ENCODE results near the gene ECE1. TPM values are rescaled to one million over a fixed set of nuclear protein-coding genes. Genes with fewer than 3 reads are reported as not detected.

ECE1 gene
- total and polyA plus RNA-seq, 3 donors from 2014 or later: 66.1 to 101 (median 96.4) TPM

DNA sequence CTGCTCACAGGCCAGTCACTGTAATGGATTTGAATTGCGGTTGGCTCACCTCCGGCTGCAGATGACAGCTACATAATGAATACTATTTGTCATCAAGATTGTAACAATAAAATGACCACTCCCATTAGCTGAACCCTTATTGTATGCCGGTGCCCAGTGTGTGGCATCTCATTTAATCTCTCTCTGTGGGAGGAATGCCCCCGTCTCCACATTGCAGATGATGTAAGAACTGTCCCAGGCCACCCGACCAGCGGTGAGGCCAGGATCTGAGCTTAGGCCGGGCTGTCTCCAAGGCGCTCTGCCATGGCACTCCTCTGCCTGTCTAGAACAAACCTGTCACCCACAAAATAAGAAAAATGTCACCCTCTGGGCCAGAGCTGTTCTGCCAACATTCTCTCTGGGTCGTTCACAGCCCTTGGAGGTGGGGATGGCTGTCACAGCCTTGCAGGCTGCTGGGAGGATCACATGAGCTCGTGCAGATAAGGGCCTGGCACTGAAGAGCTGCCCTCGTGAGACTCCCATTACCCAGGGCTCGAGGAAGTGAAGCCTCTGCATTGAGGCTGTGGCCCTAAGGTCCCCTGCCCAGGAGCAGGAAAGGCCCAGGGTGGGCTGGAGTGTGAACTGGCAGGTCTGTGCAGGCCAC is 52.7 kb downstream of the ECE1 start:
- intact Hi-C loops (cut with DNase I; ENCODE audit: low total_unique reads): no loop called here
- 70 to 73% methylated on average over 11 to 12 of the region's 12 CpGs for WGBS, 2 donors
- TF ChIP-seq CTCF (IDR thresholded peaks at IDR 0.05) (no peak), POLR2A (IDR thresholded peaks at IDR 0.05) (no peak)
- Histone ChIP-seq H3K36me3 (ENCODE audit: low read depth, missing control alignments) (no peaks in the 10 kb centered on the region), H3K4me3 (no peak overlapping the region), H3K27me3 (no peaks in the 10 kb centered on the region), H3K4me1 (no peaks in the 10 kb centered on the region), H3K9me3 (no peaks in the 10 kb centered on the region), H3K27ac (peak overlapping the region; percentile 28 to 58)
- DNase-seq: peak; percentile 80

DNA sequence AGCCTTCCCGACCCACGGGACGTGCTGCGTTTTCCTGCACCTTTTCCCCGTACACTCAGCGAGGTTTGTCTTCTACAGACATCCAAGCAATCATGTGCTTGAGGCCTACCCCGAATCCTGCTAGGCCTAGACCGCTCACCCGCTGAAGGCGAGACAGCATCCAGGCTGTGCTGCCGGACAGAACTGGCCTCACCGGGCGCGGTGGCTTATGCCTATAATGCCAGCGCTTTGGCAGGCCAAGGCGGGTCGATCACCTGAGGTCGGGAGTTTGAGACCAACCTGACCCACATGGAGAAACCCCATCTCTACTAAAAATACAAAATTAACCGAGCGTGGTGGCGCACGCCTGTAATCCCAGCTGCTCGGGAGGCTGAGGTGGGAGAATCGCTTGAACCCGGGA is 54.1 kb downstream of the ECE1 start:
- WGBS, 2 donors: 93 to 97% methylated on average over 23 to 25 of the region's 25 CpGs
- no peak overlapping the region for H3K4me3 ChIP-seq
- intact Hi-C loops (cut with DNase I; ENCODE audit: low total_unique reads): no loop called here
- TF ChIP-seq CTCF (IDR thresholded peaks at IDR 0.05): no peak
- TF ChIP-seq POLR2A (IDR thresholded peaks at IDR 0.05): no peak
- H3K36me3 ChIP-seq (ENCODE audit: low read depth, missing control alignments): no peaks in the 10 kb centered on the region
- no peaks in the 10 kb centered on the region for H3K9me3 ChIP-seq
- no peak overlapping the region for H3K27ac ChIP-seq
- H3K4me1 ChIP-seq: no peaks in the 10 kb centered on the region
- H3K27me3 ChIP-seq: no peaks in the 10 kb centered on the region
- no peak for DNase-seq

DNA sequence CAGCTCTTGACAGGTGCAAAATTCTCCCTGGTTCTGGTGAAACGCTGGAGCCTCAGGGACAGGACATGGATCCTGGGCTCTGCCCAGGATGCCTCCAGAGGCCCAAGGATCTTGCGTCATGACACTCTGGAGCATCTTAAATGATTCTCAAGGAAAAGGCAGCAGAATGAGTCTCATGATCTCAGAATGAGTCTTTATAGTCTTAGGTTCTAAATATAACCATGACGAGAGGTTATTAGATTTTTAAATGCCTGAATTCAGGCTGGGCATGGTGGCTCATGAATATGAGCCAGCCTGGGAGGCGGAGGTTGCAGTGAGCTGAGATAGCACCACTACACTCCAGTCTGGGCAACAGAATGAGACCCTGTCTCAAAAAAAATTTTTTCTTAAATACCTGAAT is 55.5 kb downstream of the ECE1 start:
- H3K9me3 ChIP-seq: no peaks in the 10 kb centered on the region
- no peaks in the 10 kb centered on the region for H3K4me1 ChIP-seq
- H3K36me3 ChIP-seq (ENCODE audit: low read depth, missing control alignments): no peaks in the 10 kb centered on the region
- no peak for DNase-seq
- TF ChIP-seq CTCF (IDR thresholded peaks at IDR 0.05) (no peak), POLR2A (IDR thresholded peaks at IDR 0.05) (no peak)
- intact Hi-C loops (cut with DNase I; ENCODE audit: low total_unique reads): loop anchor here (5.0 kb wide), 1 partner anchor 133 kb away; no protein-coding TSS in a partner anchor
- no peaks in the 10 kb centered on the region for H3K27me3 ChIP-seq
- 87 to 89% methylated on average over 4 of the region's 4 CpGs for WGBS, 2 donors
- H3K27ac ChIP-seq: no peak overlapping the region
- no peak overlapping the region for H3K4me3 ChIP-seq

- Histone ChIP-seq H3K4me3 (no peak overlapping the region), H3K36me3 (ENCODE audit: low read depth, missing control alignments) (no peaks in the 10 kb centered on the region), H3K27ac (no peak overlapping the region), H3K4me1 (no peaks in the 10 kb centered on the region), H3K27me3 (no peaks in the 10 kb centered on the region), H3K9me3 (no peaks in the 10 kb centered on the region)
- no peak for DNase-seq
- WGBS, 2 donors: 50 to 65% methylated on average over 8 of the region's 8 CpGs
- TF ChIP-seq CTCF (IDR thresholded peaks at IDR 0.05): no peak
- TF ChIP-seq POLR2A (IDR thresholded peaks at IDR 0.05): no peak
- intact Hi-C loops (cut with DNase I; ENCODE audit: low total_unique reads): loop anchor here (5.0 kb wide), 1 partner anchor 134 kb away; no protein-coding TSS in a partner anchor
Measured at GRCh38 chr1:21233490-21233889, 56.8 kb downstream of the ECE1 start.

- WGBS, 2 donors: 78 to 84% methylated on average over 3 of the region's 3 CpGs
- H3K27ac ChIP-seq: no peak overlapping the region
- H3K9me3 ChIP-seq: no peaks in the 10 kb centered on the region
- no peak overlapping the region for H3K4me3 ChIP-seq
- TF ChIP-seq POLR2A (IDR thresholded peaks at IDR 0.05) (no peak), CTCF (IDR thresholded peaks at IDR 0.05) (peak; percentile 76 to 90 (median 81))
- no peaks in the 10 kb centered on the region for H3K27me3 ChIP-seq
- intact Hi-C loops (cut with DNase I; ENCODE audit: low total_unique reads): loop anchor here (5.0 kb wide), 1 partner anchor 135 kb away; no protein-coding TSS in a partner anchor
- H3K36me3 ChIP-seq (ENCODE audit: low read depth, missing control alignments): no peaks in the 10 kb centered on the region
- DNase-seq: peak; percentile 70
- no peaks in the 10 kb centered on the region for H3K4me1 ChIP-seq
Measured at GRCh38 chr1:21232044-21232443, 58.2 kb downstream of the ECE1 start.
